BLaER1 (cell line): ENCODE measurements around the gene MYO1G.

Experiments
- H3K27ac ChIP-seq: shearing (Covaris generic); formaldehyde crosslinking; 2 replicates; pipeline ENCODE4 v1.8.1; 2022
- H3K27me3 ChIP-seq: shearing (Covaris generic); formaldehyde crosslinking; 2 replicates; pipeline ENCODE4 v1.8.1; 2022
- H3K36me3 ChIP-seq: shearing (Covaris generic); formaldehyde crosslinking; 2 replicates; pipeline ENCODE4 v1.8.1; 2022
- H3K4me1 ChIP-seq: shearing (Covaris generic); formaldehyde crosslinking; 2 replicates; pipeline ENCODE4 v1.8.1; 2022
- H3K4me2 ChIP-seq: shearing (Covaris generic); formaldehyde crosslinking; 2 replicates; pipeline ENCODE4 v1.8.1; 2022
- H3K4me3 ChIP-seq: shearing (Covaris generic); formaldehyde crosslinking; 2 replicates; pipeline ENCODE4 v1.8.1; 2022
- H3K9ac ChIP-seq: shearing (Covaris generic); formaldehyde crosslinking; 2 replicates; pipeline ENCODE4 v1.8.1; 2022
- H3K9me3 ChIP-seq: shearing (Covaris generic); formaldehyde crosslinking; 2 replicates; pipeline ENCODE4 v1.8.1; 2022
- H4K20me1 ChIP-seq: shearing (Covaris generic); formaldehyde crosslinking; 2 replicates; pipeline ENCODE4 v1.8.1; 2022
- Cebpa-rat ChIP-seq: shearing (Covaris generic); IDR thresholded peaks from 2 replicates; pipeline ENCODE4 v1.8.1; 2022

MYO1G gene

GRCh38 chr7:45020915-45021314 is 42.1 kb upstream of the MYO1G start:
- H3K27me3 ChIP-seq, result no peaks in the 10 kb centered on the region
- 0 out of 2 replicates have a peak, but pooled peaks cover 20% of the 10 kb centered on the region for H4K20me1 ChIP-seq
- H3K4me2 ChIP-seq, result peak overlapping the region; percentile 60
- H3K9ac ChIP-seq, result no peak overlapping the region
- peaks cover 34% of the 10 kb centered on the region for H3K36me3 ChIP-seq
- no peak overlapping the region for H3K4me3 ChIP-seq
- peaks cover 21% of the 10 kb centered on the region for H3K9me3 ChIP-seq
- TF ChIP-seq Cebpa-rat, result no peak
- peaks cover 44% of the 10 kb centered on the region for H3K4me1 ChIP-seq
- peak overlapping the region; percentile 55 for H3K27ac ChIP-seq

- H3K4me2 ChIP-seq, result no peak overlapping the region
- H3K27me3 ChIP-seq, result no peaks in the 10 kb centered on the region
- H3K9ac ChIP-seq, result no peak overlapping the region
- H3K27ac ChIP-seq, result no peak overlapping the region
- no peak for TF ChIP-seq Cebpa-rat
- H4K20me1 ChIP-seq, result 0 out of 2 replicates have a peak, but pooled peaks cover 20% of the 10 kb centered on the region
- H3K4me3 ChIP-seq, result no peak overlapping the region
- peaks cover 37% of the 10 kb centered on the region for H3K4me1 ChIP-seq
- H3K36me3 ChIP-seq, result peaks cover 39% of the 10 kb centered on the region
- H3K9me3 ChIP-seq, result 0 out of 2 replicates have a peak, but pooled peaks cover 8% of the 10 kb centered on the region
Observed at GRCh38 chr7:45017253-45017652, 38.4 kb upstream of the MYO1G start.

GRCh38 chr7:45015313-45015712 is 36.5 kb upstream of the MYO1G start:
- H3K36me3 ChIP-seq, result peaks cover 51% of the 10 kb centered on the region
- H3K4me1 ChIP-seq, result peaks cover 18% of the 10 kb centered on the region; the same call in 1 of the 2 replicates
- 0 out of 2 replicates have a peak, but pooled peaks cover 8% of the 10 kb centered on the region for H3K9me3 ChIP-seq
- H3K27ac ChIP-seq, result no peak overlapping the region
- no peaks in the 10 kb centered on the region for H3K27me3 ChIP-seq
- no peak for TF ChIP-seq Cebpa-rat
- no peak overlapping the region for H3K4me2 ChIP-seq
- H3K4me3 ChIP-seq, result no peak overlapping the region
- no peak overlapping the region for H3K9ac ChIP-seq
- 0 out of 2 replicates have a peak, but pooled peaks cover 9% of the 10 kb centered on the region for H4K20me1 ChIP-seq

- H3K9me3 ChIP-seq, result 0 out of 2 replicates have a peak, but pooled peaks cover 8% of the 10 kb centered on the region
- no peaks in the 10 kb centered on the region for H4K20me1 ChIP-seq
- H3K4me2 ChIP-seq, result no peak overlapping the region
- H3K27me3 ChIP-seq, result no peaks in the 10 kb centered on the region
- no peak overlapping the region for H3K4me3 ChIP-seq
- TF ChIP-seq Cebpa-rat, result no peak
- H3K36me3 ChIP-seq, result peaks cover 44% of the 10 kb centered on the region
- no peak overlapping the region for H3K27ac ChIP-seq
- no peak overlapping the region for H3K9ac ChIP-seq
- 0 out of 2 replicates have a peak, but pooled peaks cover 9% of the 10 kb centered on the region for H3K4me1 ChIP-seq
Observed at GRCh38 chr7:45013465-45013967, 34.7 kb upstream of the MYO1G start.

- Histone ChIP-seq H3K27me3 (no peaks in the 10 kb centered on the region), H3K4me1 (peaks cover 40% of the 10 kb centered on the region), H4K20me1 (peaks cover 29% of the 10 kb centered on the region), H3K27ac (no peak overlapping the region), H3K9ac (no peak overlapping the region), H3K9me3 (no peaks in the 10 kb centered on the region), H3K4me3 (no peak overlapping the region), H3K4me2 (peak overlapping the region; percentile 2; the same call in 1 of the 2 replicates), H3K36me3 (peaks cover 28% of the 10 kb centered on the region)
- TF ChIP-seq Cebpa-rat, result no peak
Observed at GRCh38 chr7:45007571-45008328, 28.9 kb upstream of the MYO1G start.

- no peak overlapping the region for H3K4me3 ChIP-seq
- H3K9ac ChIP-seq, result no peak overlapping the region
- peaks cover 41% of the 10 kb centered on the region for H3K4me1 ChIP-seq
- TF ChIP-seq Cebpa-rat, result no peak
- H4K20me1 ChIP-seq, result peaks cover 34% of the 10 kb centered on the region
- no peaks in the 10 kb centered on the region for H3K27me3 ChIP-seq
- no peaks in the 10 kb centered on the region for H3K9me3 ChIP-seq
- peak overlapping the region; percentile 2; the same call in 1 of the 2 replicates for H3K4me2 ChIP-seq
- H3K36me3 ChIP-seq, result peaks cover 21% of the 10 kb centered on the region
- no peak overlapping the region for H3K27ac ChIP-seq
Observed at GRCh38 chr7:45007106-45007505, 28.3 kb upstream of the MYO1G start.

- no peak for TF ChIP-seq Cebpa-rat
- H3K4me2 ChIP-seq, result no peak overlapping the region
- H3K4me1 ChIP-seq, result peaks cover 56% of the 10 kb centered on the region
- H3K27ac ChIP-seq, result no peak overlapping the region
- peaks cover 10% of the 10 kb centered on the region; the same call in 1 of the 2 replicates for H3K36me3 ChIP-seq
- no peak overlapping the region for H3K4me3 ChIP-seq
- peaks cover 52% of the 10 kb centered on the region for H4K20me1 ChIP-seq
- H3K9me3 ChIP-seq, result no peaks in the 10 kb centered on the region
- H3K27me3 ChIP-seq, result no peaks in the 10 kb centered on the region
- H3K9ac ChIP-seq, result no peak overlapping the region
Observed at GRCh38 chr7:45003789-45004188, 25.0 kb upstream of the MYO1G start.

- Histone ChIP-seq H3K4me1 (peaks cover 61% of the 10 kb centered on the region), H3K4me3 (0 out of 2 replicates have a peak overlapping the region, but pooled peaks have one; percentile 80), H3K27ac (no peak overlapping the region), H3K36me3 (peaks cover 8% of the 10 kb centered on the region; the same call in 1 of the 2 replicates), H3K9me3 (no peaks in the 10 kb centered on the region), H3K27me3 (no peaks in the 10 kb centered on the region), H3K4me2 (peak overlapping the region; percentile 89), H4K20me1 (peaks cover 44% of the 10 kb centered on the region), H3K9ac (peak overlapping the region; percentile 82; the same call in 1 of the 2 replicates)
- no peak for TF ChIP-seq Cebpa-rat
Observed at GRCh38 chr7:45001826-45002225, 23.0 kb upstream of the MYO1G start.

- Histone ChIP-seq H3K4me2 (peak overlapping the region; percentile 89), H4K20me1 (peaks cover 41% of the 10 kb centered on the region), H3K36me3 (peaks cover 2% of the 10 kb centered on the region; the same call in 1 of the 2 replicates), H3K4me3 (peak overlapping the region; percentile 80), H3K27me3 (no peaks in the 10 kb centered on the region), H3K27ac (peak overlapping the region; percentile 77; the same call in 1 of the 2 replicates), H3K4me1 (peaks cover 62% of the 10 kb centered on the region), H3K9me3 (no peaks in the 10 kb centered on the region), H3K9ac (peak overlapping the region; percentile 82)
- TF ChIP-seq Cebpa-rat, result no peak
Observed at GRCh38 chr7:45001138-45001694, 22.4 kb upstream of the MYO1G start.
